Prostate gland (tissue), 2 donors: ENCODE measurements around the gene SNX7.

ENCODE experiments used
- POLR2A ChIP-seq: fragments of 450-650 bp; IDR thresholded peaks from one replicate; pipeline ENCODE4 v1.6.1; 2016; ENCODE audit warnings: antibody characterized with exemption, mild to moderate bottlenecking
- POLR2AphosphoS5 ChIP-seq: sonication (generic); formaldehyde crosslinking; IDR thresholded peaks from one replicate; pipeline ENCODE4 v1.6.1; 2017; ENCODE audit warnings: antibody characterized with exemption
- TF ChIP-seq, protein P1 (sequence below), 4 experiments: fragments of 200-600 bp in 2 of 4; fragments of 450-650 bp in 2 of 4; sonication (generic) in 2 of 4; IDR thresholded peaks; 1 replicate in 3 of 4; 2 replicates in 1 of 4; pipeline ENCODE4 v1.5.1; 2016 to 2019; ENCODE audit warnings: antibody characterized with exemption in 4 of 4, mild to moderate bottlenecking in 2 of 4, moderate library complexity in 2 of 4

DNA sequence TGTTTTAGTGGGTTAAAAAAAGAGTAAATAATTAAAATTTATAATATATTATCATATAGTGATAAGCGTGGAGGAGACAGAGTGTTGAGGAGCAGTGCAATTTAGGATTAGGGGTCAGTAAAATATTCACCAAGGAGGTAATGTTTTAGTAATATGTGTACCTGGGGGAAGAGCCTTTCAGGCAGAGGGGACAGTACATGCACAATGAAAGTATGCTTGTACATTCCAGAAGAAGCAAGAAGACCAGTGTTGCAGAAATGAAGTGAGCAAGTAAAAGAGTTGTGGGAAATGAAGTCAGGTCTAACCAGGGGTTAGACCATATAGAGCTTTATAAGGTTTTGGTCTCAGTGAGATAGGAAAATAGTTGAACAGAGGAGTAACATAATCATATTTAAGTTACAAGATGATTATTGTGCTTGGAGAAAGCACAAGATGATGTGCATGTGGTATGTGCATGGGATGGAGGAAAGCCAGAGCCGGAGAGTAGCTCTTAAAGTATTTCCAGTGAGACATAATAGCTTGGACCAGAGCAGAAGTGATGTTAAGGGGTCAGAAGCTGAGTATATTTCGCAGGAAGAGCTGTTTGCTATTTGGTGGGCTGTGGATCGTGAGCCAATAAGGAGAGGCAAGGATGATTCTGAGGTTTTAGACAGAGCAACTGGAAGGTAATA is 44.8 kb downstream of the SNX7 start:
- TF ChIP-seq POLR2AphosphoS5 (no peak), POLR2A (no peak)
- TF ChIP-seq, protein P1, sequence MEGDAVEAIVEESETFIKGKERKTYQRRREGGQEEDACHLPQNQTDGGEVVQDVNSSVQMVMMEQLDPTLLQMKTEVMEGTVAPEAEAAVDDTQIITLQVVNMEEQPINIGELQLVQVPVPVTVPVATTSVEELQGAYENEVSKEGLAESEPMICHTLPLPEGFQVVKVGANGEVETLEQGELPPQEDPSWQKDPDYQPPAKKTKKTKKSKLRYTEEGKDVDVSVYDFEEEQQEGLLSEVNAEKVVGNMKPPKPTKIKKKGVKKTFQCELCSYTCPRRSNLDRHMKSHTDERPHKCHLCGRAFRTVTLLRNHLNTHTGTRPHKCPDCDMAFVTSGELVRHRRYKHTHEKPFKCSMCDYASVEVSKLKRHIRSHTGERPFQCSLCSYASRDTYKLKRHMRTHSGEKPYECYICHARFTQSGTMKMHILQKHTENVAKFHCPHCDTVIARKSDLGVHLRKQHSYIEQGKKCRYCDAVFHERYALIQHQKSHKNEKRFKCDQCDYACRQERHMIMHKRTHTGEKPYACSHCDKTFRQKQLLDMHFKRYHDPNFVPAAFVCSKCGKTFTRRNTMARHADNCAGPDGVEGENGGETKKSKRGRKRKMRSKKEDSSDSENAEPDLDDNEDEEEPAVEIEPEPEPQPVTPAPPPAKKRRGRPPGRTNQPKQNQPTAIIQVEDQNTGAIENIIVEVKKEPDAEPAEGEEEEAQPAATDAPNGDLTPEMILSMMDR (IDR thresholded peaks at IDR 0.05) = no peak
